ENCODE measurements around the gene XRN1. TPM values are rescaled to one million over a fixed set of nuclear protein-coding genes. Genes with fewer than 3 reads are reported as not detected.
"Not testable (repeated sequence)": the region's sequence is repeated elsewhere in the genome, so short reads cannot be mapped to it uniquely, and the experiment has no call there.

The XRN1 gene
- total RNA-seq, 2 donors from 2014 or later, result 73.2 to 86.8 TPM

DNA sequence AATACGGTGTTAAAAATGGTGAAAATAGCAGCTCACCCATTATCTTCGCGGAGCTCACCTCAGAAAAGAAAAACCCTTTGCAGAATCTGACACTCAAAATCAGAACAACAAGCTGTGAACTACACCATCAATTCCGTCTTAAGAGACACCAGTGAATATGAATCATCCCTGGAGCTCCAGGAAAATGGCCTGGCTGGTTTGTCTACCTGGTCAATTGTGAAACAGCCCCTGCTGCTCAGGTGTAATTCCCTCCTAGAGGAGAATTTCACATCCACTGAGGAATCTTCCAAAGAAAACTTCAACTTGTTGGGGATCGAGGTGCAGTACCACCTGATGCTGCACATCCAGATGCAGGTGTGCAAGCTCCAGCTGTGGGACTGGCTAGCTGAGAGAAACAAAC, 3.0 kb upstream of the XRN1 start:
- H3K4me1 Mint-ChIP-seq (ENCODE audit: low read depth in 2 of 2), result peaks cover 8 to 19% of the 10 kb centered on the region in 2 donors
- H3K36me3 Mint-ChIP-seq, result peaks cover 5% of the 10 kb centered on the region
- ATAC-seq (no peak), DNase-seq (ENCODE audit: low spot score) (no peak)
- no peaks in the 10 kb centered on the region for H3K27me3 Mint-ChIP-seq
- no peaks in the 10 kb centered on the region for H3K9me3 Mint-ChIP-seq
- peak overlapping the region in 1 of 2 donors; percentile 12 for H3K27ac Mint-ChIP-seq
- no peak overlapping the region for H3K4me3 Mint-ChIP-seq

DNA sequence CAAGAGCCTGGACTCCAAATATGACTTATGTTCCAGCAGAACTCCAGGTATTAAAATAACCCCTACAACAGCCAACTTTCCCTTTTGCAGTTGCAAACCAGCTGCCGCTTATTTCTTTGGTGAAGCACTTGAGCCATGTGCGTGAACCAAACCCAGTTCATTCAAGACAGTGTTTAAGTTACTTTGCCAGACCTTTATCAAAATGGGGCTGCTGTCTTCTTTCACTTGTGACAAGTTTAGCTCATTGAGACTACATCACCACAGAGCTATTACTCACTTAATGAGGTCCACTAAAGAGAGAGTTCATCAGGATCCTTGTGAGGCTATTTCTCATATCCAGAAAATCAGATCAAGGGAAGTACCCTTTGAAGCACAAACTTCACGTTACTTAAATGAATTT, 2.4 kb upstream of the XRN1 start:
- H3K4me1 Mint-ChIP-seq (ENCODE audit: low read depth in 2 of 2), result peaks cover 15 to 26% of the 10 kb centered on the region in 2 donors
- H3K27ac Mint-ChIP-seq, result no peak overlapping the region
- peaks cover 6% of the 10 kb centered on the region for H3K36me3 Mint-ChIP-seq
- H3K9me3 Mint-ChIP-seq, result no peaks in the 10 kb centered on the region
- H3K4me3 Mint-ChIP-seq, result no peak overlapping the region
- H3K27me3 Mint-ChIP-seq, result no peaks in the 10 kb centered on the region
- no peak for ATAC-seq
- no peak for DNase-seq (ENCODE audit: low spot score)

DNA sequence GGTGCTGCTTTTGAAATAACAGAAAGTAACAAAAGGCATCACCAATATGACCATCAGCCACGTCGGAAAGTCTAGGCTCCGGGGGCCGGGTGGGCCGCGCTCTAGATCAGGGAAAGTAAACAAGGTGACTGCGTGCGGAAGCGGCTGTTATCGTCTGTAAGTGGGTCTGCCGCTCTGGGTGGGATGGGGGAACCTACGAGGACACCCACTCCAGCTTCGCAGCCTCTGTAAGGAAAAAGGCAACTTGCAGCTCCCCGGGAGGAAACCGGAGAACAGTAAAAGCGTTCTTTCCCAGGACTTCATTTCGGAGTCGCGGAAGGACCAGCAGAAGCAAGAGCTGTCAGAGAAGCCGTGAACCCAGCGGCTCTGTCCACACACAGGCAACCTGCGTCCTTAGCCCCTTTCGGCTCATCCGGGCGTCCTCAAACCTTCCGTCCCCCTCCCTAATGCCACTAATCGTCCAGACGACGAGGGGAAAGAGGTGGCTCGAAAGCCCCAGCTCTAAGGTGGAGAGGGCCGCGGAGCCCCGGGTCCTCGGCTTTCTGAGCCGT, 461 bp downstream of the XRN1 start:
- H3K4me1 Mint-ChIP-seq (ENCODE audit: low read depth in 2 of 2), result peaks cover 29 to 44% of the 10 kb centered on the region in 2 donors
- no peak for DNase-seq (ENCODE audit: low spot score)
- peaks cover 16% of the 10 kb centered on the region for H3K36me3 Mint-ChIP-seq
- peak; percentile 49 for ATAC-seq
- no peaks in the 10 kb centered on the region for H3K27me3 Mint-ChIP-seq
- H3K27ac Mint-ChIP-seq, result peak overlapping the region; percentile 95 to 100
- peak overlapping the region; percentile 94 for H3K4me3 Mint-ChIP-seq
- no peaks in the 10 kb centered on the region for H3K9me3 Mint-ChIP-seq

DNA sequence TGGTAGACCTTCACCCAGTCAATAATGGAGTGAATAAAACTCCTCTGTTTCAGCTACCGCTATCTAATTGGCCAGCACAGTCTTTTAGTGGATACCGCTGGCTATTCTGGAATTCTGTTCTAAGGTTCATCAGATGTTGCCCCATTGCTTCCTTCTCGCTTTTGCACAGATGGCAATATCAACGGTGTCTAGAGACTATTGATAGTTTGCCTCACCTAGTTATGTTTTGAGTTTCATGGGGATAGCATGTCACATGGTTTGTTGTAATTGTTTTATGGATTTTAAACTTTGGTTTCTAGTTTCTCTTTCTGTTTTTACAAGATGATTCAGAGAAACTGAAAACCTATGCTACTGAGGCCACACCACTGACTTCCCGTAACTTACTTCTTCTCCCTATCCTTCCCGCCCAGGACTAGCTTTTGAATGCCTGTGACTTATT, 2.0 kb downstream of the XRN1 start:
- Mint-ChIP-seq H3K9me3 (no peaks in the 10 kb centered on the region), H3K4me3 (peak overlapping the region; percentile 94), H3K27ac (peak overlapping the region; percentile 95 to 100), H3K36me3 (peaks cover 16% of the 10 kb centered on the region), H3K27me3 (no peaks in the 10 kb centered on the region), H3K4me1 (ENCODE audit: low read depth in 2 of 2) (peaks cover 37 to 48% of the 10 kb centered on the region in 2 donors)
- peak; percentile 62 to 73 for ATAC-seq
- DNase-seq (ENCODE audit: low spot score), result peak; percentile 66

DNA sequence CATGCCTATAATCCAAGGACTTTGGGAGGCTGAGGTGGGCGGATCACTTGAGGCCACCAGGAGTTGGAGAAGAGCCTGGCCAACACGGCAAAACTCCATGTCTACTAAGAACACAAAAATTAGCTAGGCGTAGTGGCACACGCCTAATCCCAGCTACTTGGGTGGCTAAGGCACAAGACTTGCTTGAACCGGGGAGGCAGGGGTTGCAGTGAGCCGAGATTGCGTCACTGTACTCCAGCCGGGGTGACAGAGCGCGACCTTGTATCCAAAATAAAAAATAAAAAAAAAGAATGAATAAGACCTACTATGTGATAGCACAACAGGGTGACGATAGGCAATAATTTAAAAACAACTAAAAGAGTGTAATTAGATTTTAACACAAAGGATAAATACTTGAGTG, 3.5 kb downstream of the XRN1 start:
- H3K4me3 Mint-ChIP-seq, result no peak overlapping the region
- peaks cover 16% of the 10 kb centered on the region for H3K36me3 Mint-ChIP-seq
- H3K4me1 Mint-ChIP-seq (ENCODE audit: low read depth in 2 of 2), result peaks cover 45 to 53% of the 10 kb centered on the region in 2 donors
- no peaks in the 10 kb centered on the region for H3K27me3 Mint-ChIP-seq
- DNase-seq (ENCODE audit: low spot score) (no peak), ATAC-seq (no peak)
- H3K9me3 Mint-ChIP-seq, result no peaks in the 10 kb centered on the region
- H3K27ac Mint-ChIP-seq, result peak overlapping the region in 1 of 2 donors; percentile 60

DNA sequence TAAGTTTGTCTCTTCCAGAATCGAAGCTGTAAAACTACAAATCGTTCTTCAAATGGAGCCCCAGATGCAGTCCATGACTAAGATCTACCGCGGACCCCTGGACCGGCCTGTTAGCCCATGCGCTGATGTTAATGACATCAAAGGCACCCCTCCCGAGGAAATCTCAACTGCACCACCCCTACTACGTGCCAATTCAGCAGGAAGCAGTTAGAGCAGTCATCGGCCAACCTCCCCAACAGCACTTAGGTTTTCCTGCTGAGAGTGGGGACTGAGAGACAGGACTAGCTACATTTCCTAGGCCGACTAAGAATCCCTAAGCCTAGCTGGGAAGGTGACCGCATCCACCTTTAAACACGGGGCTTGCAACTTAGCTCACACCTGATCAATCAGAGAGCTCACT, 4.8 kb downstream of the XRN1 start:
- H3K27me3 Mint-ChIP-seq; ATAC-seq; DNase-seq (ENCODE audit: low spot score); H3K9me3 Mint-ChIP-seq: not testable (repeated sequence)
- H3K4me1 Mint-ChIP-seq (ENCODE audit: low read depth in 2 of 2), result peaks cover 50 to 57% of the 10 kb centered on the region in 2 donors
- H3K27ac Mint-ChIP-seq, result peak overlapping the region in 1 of 2 donors; percentile 53
- H3K4me3 Mint-ChIP-seq, result peak overlapping the region; percentile 54
- peaks cover 16% of the 10 kb centered on the region for H3K36me3 Mint-ChIP-seq

DNA sequence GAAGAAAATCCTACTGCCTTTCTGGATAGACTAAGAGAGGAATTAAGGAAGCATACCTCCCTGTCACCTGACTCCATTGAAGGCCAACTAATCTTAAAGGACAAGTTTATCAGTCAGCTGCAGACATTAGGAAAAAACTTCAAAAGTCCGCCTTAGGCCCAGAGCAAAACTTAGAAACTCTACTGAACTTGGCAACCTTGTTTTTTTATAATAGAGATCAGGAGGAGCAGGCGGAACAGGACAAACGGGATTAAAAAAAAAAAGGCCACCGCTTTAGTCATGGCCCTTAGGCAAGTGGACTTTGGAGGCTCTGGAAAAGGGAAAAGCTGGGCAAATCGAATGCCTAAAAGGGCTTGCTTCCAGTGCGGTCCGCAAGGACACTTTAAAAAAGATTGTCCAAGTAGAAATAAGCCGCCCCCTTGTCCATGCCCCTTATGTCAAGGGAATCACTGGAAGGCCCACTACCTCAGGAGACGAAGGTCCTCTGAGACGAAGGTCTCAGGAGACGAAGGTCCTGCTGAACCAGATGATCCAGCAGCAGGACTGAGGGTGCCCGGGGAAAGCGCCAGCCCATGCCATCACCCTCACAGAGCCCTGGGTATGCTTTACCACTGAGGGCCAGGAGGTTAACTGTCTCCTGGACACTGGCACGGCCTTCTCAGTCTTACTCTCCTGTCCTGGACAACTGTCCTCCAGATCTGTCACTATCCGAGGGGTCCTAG, 8.2 kb downstream of the XRN1 start:
- H3K27ac Mint-ChIP-seq; H3K9me3 Mint-ChIP-seq; H3K36me3 Mint-ChIP-seq; H3K27me3 Mint-ChIP-seq; DNase-seq (ENCODE audit: low spot score); H3K4me3 Mint-ChIP-seq; ATAC-seq: not testable (repeated sequence)
- peaks cover 46 to 48% of the 10 kb centered on the region in 2 donors for H3K4me1 Mint-ChIP-seq (ENCODE audit: low read depth in 2 of 2)

DNA sequence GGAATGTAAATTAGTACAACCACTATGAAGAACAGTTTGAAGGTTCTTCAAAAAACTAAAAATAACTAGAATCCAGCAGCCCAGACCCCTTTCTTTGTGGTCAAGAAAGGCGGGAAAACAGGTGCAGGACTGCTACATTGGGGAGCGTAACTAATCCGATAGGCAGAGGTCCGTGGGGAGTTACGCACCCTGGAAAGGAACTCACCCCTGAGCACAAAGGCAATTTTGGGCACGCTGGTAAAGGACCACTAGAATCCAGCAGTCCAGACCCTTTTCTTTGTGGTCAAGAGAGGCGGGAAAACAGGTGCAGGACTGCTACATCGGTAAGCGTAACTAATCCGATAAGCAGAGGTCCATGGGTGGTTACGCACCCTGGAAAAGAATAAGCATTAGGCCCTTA, 9.7 kb downstream of the XRN1 start:
- not testable (repeated sequence) for H3K27me3 Mint-ChIP-seq; H3K36me3 Mint-ChIP-seq; DNase-seq (ENCODE audit: low spot score); ATAC-seq; H3K27ac Mint-ChIP-seq; H3K9me3 Mint-ChIP-seq; H3K4me3 Mint-ChIP-seq
- H3K4me1 Mint-ChIP-seq (ENCODE audit: low read depth in 2 of 2), result peaks cover 41 to 43% of the 10 kb centered on the region in 2 donors

DNA sequence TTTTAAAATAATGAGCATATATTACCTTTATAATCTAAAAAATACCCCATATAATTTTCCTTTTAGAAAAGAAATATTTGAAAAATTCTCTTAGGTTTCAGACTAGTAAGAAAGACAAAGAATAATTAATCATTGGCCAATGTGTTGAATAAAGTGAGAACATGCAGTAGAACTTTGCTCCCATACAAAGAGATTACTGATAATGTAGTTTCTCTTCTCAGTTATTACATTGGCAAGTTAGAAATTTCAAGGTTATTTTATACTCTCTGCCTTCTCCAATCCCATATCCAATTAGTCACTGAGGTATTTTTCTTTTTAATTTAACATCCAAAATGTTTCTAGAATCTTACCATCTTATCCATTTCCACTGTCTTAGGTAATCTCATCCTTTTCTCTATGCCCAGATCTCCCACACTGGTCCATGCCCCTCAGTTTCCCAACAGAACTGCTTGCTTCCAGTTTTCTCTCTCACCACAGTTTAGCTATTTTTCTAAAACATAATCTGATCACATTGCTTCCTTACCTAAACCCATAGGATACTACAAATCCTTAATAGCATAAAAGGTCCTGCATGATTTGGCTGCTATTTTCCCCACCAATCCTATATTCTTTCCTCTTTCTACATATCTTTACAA, 10.8 kb downstream of the XRN1 start:
- DNase-seq (ENCODE audit: low spot score), result no peak
- Mint-ChIP-seq H3K36me3 (no peaks in the 10 kb centered on the region), H3K4me3 (no peak overlapping the region), H3K9me3 (no peaks in the 10 kb centered on the region), H3K27ac (no peak overlapping the region), H3K27me3 (no peaks in the 10 kb centered on the region), H3K4me1 (ENCODE audit: low read depth in 2 of 2) (peaks cover 37 to 46% of the 10 kb centered on the region in 2 donors)
- ATAC-seq, result no peak

DNA sequence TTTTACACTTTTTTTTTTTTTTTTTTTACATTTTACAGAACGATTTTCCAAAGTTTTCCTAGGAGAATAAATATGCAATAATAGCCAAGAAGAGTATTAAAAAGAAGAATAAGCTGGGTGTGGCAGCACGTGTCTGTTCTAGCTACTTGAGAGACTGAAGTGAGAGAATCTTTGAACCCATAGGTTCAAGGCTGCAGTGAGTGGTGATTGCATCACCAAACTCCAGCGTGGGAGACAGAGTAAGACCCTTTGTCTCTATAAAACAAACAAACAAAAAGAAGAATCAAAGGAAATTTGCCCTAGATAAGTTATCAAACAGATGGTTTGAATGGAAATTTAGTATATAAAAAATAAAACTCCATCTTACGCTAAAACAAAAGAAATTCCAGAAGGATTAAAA, 13.3 kb downstream of the XRN1 start:
- DNase-seq (ENCODE audit: low spot score) (no peak), ATAC-seq (no peak)
- Mint-ChIP-seq H3K27me3 (no peaks in the 10 kb centered on the region), H3K36me3 (peaks cover 8% of the 10 kb centered on the region), H3K9me3 (no peaks in the 10 kb centered on the region), H3K4me1 (ENCODE audit: low read depth in 2 of 2) (peaks cover 32 to 44% of the 10 kb centered on the region in 2 donors), H3K27ac (no peak overlapping the region), H3K4me3 (no peak overlapping the region)

DNA sequence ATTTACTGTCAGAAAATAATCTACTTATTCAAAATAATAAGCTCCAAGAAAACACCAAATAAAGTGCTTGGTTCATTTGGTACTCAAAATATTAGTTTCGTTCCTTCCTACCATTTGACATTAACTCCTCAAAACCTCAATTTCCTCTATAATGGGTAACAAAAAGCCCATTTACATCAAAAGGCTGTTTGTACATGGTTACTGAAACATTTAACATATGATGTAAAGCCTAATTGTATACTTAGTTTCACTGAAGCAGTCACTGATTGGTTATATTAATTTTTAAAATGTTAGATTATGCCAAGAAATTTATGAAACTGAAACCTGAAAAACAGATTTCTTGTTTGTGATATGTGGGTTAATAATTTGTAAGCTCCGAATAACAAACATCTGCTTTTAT, 14.7 kb downstream of the XRN1 start:
- Mint-ChIP-seq H3K27ac (no peak overlapping the region), H3K27me3 (no peaks in the 10 kb centered on the region), H3K4me3 (no peak overlapping the region), H3K36me3 (peaks cover 16% of the 10 kb centered on the region), H3K4me1 (ENCODE audit: low read depth in 2 of 2) (peaks cover 28 to 39% of the 10 kb centered on the region in 2 donors), H3K9me3 (no peaks in the 10 kb centered on the region)
- ATAC-seq (no peak), DNase-seq (ENCODE audit: low spot score) (no peak)

DNA sequence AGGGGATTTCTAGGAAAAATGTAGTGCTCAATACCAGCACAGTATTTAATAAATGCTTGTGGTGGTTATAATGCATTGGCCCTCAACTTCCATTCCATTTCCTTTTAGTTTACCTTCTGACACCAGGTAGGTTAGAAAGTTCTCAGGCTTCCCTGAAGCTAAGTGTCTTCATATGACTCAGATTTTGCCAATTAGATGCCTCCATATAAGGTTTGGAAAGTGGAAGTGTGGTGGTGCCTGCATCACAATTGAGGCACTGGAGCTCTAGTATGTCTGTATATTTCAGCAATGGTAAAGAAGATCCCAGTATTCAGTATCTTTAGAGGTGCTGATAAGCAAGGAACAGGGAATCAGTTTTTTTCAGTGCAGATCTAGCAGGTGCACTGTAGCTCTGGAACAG, 18.3 kb downstream of the XRN1 start:
- H3K4me3 Mint-ChIP-seq, result no peak overlapping the region
- peaks cover 16% of the 10 kb centered on the region for H3K36me3 Mint-ChIP-seq
- H3K27ac Mint-ChIP-seq, result no peak overlapping the region
- no peaks in the 10 kb centered on the region for H3K27me3 Mint-ChIP-seq
- ATAC-seq (no peak), DNase-seq (ENCODE audit: low spot score) (no peak)
- H3K4me1 Mint-ChIP-seq (ENCODE audit: low read depth in 2 of 2), result peaks cover 20 to 25% of the 10 kb centered on the region in 2 donors
- no peaks in the 10 kb centered on the region for H3K9me3 Mint-ChIP-seq

DNA sequence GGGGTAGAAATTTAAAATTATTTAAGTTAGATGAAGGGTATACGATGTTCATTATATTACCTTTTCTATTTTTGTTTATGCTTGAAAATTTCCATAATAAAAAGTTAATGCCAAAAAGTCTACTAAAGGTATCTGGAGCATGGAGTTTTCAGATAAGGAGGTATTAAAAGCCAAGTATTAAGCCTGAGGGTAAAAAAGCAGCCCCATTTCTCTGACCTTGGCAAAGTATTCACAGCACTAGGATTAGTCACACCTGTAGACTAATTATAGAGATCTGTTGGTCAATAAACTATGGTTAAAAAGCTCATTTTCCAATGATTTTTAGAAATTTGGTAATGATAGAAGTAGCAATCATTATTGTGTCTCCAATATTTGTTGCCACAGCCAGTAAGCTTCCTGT, 23.1 kb downstream of the XRN1 start:
- H3K36me3 Mint-ChIP-seq, result peaks cover 18% of the 10 kb centered on the region
- DNase-seq (ENCODE audit: low spot score), result no peak
- H3K9me3 Mint-ChIP-seq, result no peaks in the 10 kb centered on the region
- no peak for ATAC-seq
- H3K4me3 Mint-ChIP-seq, result no peak overlapping the region
- no peak overlapping the region for H3K27ac Mint-ChIP-seq
- no peaks in the 10 kb centered on the region for H3K27me3 Mint-ChIP-seq
- peaks cover 12 to 14% of the 10 kb centered on the region in 2 donors for H3K4me1 Mint-ChIP-seq (ENCODE audit: low read depth in 2 of 2)

DNA sequence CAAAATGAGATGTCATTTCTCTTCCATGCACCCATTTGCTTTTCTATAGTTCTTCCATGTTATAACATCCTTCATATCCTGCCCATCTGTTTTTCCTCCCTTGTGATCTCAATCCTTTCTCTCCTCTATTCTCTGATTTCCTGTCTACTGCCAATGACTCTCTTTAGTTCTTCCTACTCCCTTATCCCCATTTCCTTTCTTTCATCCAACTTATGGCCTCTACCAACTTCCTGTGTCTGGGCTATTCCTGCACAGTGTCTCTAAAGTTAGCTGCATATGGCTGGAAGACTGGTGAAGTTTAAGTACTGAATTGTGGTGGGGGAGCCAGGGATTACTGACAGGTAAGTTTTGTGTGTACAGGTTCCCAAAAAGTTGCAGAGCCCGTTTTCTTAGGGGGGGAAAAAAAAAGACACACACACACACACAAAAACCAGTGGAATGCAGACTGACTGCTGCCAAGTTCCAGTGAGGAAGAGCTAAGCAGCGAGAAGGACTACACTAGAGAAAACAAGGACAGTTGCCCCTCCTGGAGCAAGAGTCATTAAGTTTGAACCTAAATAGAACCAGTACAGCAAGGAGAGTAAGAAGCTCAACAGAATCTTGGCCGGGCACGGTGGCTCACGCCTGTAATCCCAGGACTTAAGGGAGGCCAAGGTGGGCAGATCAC, 28.8 kb downstream of the XRN1 start:
- Mint-ChIP-seq H3K4me3 (no peak overlapping the region), H3K27ac (no peak overlapping the region), H3K9me3 (no peaks in the 10 kb centered on the region), H3K4me1 (ENCODE audit: low read depth in 2 of 2) (peaks cover 4 to 6% of the 10 kb centered on the region in 2 donors), H3K27me3 (no peaks in the 10 kb centered on the region), H3K36me3 (peaks cover 25% of the 10 kb centered on the region)
- ATAC-seq (no peak), DNase-seq (ENCODE audit: low spot score) (no peak)

Measured in natural killer cell treated with Interleukin-12 subunit alpha and Interleukin-12 subunit beta and Interleukin-15 and Interleukin-18, amount 100 ng/mL, for 72 hours (primary cell).